ENCODE results near the gene EMSY.

GRCh38 chr11:76506833-76507232 is 62.0 kb downstream of the EMSY start:
- TF ChIP-seq POLR2A (IDR thresholded peaks at IDR 0.05) = no peak
- no peak for TF ChIP-seq CTCF (IDR thresholded peaks at IDR 0.05 in 8 of 11, conservative IDR thresholded peaks at IDR 0.05 in 3 of 11)
- no peak for TF ChIP-seq POLR2AphosphoS5 (IDR thresholded peaks at IDR 0.05)

Data from spleen (tissue), 7 donors.